Activated CD4-positive, alpha-beta T cell treated with anti-CD3 and anti-CD28 coated beads for 36 hours (primary cell): Measurements from ENCODE around the gene PTPRT. TPM values are rescaled to one million over a fixed set of nuclear protein-coding genes. Genes with fewer than 3 reads are reported as not detected.

Source experiments
- ATAC-seq: fragments of 200-7000 bp; cut with Tn5 transposase; one replicate; pipeline ENCODE4 v1.10.0; 2021; ENCODE audit warnings: mild to moderate bottlenecking, moderate library complexity
- CTCF ChIA-PET: fragments of 350-600 bp; sonication (Branson Sonifier 250); formaldehyde crosslinking; loops from one replicate; lab custom pipeline; 2021; ENCODE audit warnings: antibody characterized with exemption; lab: Charles Lee
- POLR2A ChIA-PET: fragments of 350-600 bp; sonication (Branson Sonifier 250); formaldehyde crosslinking; loops from one replicate; lab custom pipeline; 2021; ENCODE audit warnings: antibody characterized with exemption, inconsistent platforms; lab: Charles Lee
- DNase-seq: peaks from one replicate; pipeline ENCODE4 v3.0.0-alpha.2; 2020
- H3K27ac Mint-ChIP-seq: one replicate; pipeline ENCODE4 v1.8.0; 2021; ENCODE audit warnings: mixed read lengths
- H3K27me3 Mint-ChIP-seq: one replicate; pipeline ENCODE4 v1.8.0; 2021; ENCODE audit warnings: mixed read lengths
- H3K36me3 Mint-ChIP-seq: one replicate; pipeline ENCODE4 v1.8.0; 2021; ENCODE audit warnings: low read depth, mixed read lengths
- H3K4me1 Mint-ChIP-seq: one replicate; pipeline ENCODE4 v1.8.0; 2021; ENCODE audit warnings: mixed read lengths
- H3K4me3 Mint-ChIP-seq: one replicate; pipeline ENCODE4 v1.8.0; 2021; ENCODE audit warnings: mild to moderate bottlenecking, moderate library complexity, mixed read lengths
- H3K9me3 Mint-ChIP-seq: one replicate; pipeline ENCODE4 v1.8.0; 2021; ENCODE audit warnings: low read depth, mixed read lengths
- intact Hi-C, 2 experiments: fragments of 100-400 bp; cut with DNase I in 1 of 2; cut with micrococcal nuclease in 1 of 2; formaldehyde crosslinking; loops; one replicate each; pipeline versions ENCODE4 v1.14.2 to v1.15.1; 2022 to 2024; cut with DNase I, micrococcal nuclease
- total RNA-seq, 2 experiments: library from RNA; stranded (reverse); gene quantifications; one replicate each; pipeline ENCODE4 v1.2.3, GENCODE V29; 2021

Gene PTPRT
- total RNA-seq, 2 experiments from 2014 or later = not detected

DNA sequence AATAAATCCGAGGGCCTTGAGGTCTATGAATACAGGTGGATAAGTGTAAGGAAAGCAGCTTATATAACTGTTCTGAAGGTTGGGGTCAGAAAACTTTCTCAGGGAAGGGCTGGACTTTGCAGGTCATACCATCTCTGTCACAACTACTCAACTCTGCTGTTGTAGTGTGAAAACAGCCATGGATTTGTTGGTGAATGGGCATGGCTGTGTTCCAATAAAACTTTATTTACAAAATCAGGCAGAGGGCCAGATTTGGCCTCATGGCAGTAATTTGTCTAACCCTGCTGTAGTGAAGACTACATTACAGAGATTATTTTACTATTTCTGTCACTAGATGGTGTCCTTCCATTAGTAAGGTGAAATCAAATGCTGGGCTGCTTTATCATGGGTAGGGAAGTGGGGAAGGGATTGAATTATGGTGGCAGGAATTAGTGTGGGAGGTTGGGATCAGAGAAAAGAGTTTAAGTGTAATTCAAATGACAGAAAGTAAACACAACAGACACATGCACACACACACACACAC is 1161.9 kb downstream of the PTPRT start:
- Mint-ChIP-seq H3K4me3 (no peak overlapping the region), H3K9me3 (no peaks in the 10 kb centered on the region), H3K27me3 (peaks cover 4% of the 10 kb centered on the region), H3K27ac (no peak overlapping the region), H3K4me1 (no peaks in the 10 kb centered on the region), H3K36me3 (no peaks in the 10 kb centered on the region)
- intact Hi-C loops = no loop called here
- ChIA-PET POLR2A (no interaction called here), CTCF (no interaction called here)
- DNase-seq (no peak), ATAC-seq (no peak)

DNA sequence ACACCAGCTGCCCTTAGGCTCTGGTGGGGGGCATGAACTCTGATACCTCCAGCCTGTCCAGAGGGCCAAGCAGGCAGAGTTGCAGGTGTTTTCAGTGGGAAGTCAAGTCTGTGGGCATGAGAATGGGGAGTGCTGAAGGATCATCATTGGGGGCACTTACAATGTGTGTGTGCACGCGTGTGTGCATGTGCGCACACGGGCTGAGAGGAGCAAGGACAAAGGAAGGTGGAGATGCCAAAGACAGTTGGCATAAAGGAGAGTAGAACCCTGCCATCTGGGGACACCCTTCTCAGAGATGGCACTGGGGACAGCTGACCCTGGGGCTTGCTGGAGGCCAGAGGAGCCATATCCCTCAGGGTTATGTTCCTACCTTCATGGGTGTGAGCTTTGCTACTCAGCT is 1163.1 kb downstream of the PTPRT start:
- intact Hi-C loops = no loop called here
- Mint-ChIP-seq H3K27me3 (peaks cover 4% of the 10 kb centered on the region), H3K36me3 (no peaks in the 10 kb centered on the region), H3K4me3 (no peak overlapping the region), H3K4me1 (no peaks in the 10 kb centered on the region), H3K27ac (no peak overlapping the region), H3K9me3 (no peaks in the 10 kb centered on the region)
- no peak for ATAC-seq
- CTCF ChIA-PET = no interaction called here
- DNase-seq = no peak
- POLR2A ChIA-PET = no interaction called here

DNA sequence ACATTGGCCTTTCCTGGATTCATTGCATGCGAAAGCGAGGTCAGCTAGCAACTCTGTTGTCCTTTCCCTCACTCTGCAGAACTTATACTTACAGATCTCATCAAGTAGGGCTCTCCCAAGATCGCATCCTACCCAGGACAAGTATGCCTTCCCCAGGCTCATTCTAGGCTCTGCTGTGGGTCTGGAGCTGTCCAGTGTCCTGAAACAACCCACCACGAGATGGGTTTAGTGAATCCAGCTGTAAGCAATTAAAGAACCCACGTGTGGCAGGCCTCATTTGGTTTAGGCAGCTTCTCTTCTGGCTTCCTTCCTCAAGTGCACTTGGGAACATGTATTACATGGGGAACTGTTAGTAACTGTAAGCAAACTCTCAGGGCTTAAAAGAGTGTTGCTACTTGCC is 1165.1 kb downstream of the PTPRT start:
- intact Hi-C loops = no loop called here
- ATAC-seq (no peak), DNase-seq (peak; percentile 9)
- Mint-ChIP-seq H3K4me3 (no peak overlapping the region), H3K27me3 (peaks cover 4% of the 10 kb centered on the region), H3K27ac (no peak overlapping the region), H3K9me3 (peaks cover under 1% of the 10 kb centered on the region), H3K4me1 (no peaks in the 10 kb centered on the region), H3K36me3 (no peaks in the 10 kb centered on the region)
- ChIA-PET CTCF (no interaction called here), POLR2A (no interaction called here)
